Gastroesophageal sphincter (tissue), 4 donors: ENCODE data around the gene MTMR10. TPM values are rescaled to one million over a fixed set of nuclear protein-coding genes. Genes with fewer than 3 reads are reported as not detected.

ENCODE experiments used
- ATAC-seq: fragments of 150-250 bp; one replicate; pipeline ENCODE4 v1.9.1; 2016; ENCODE audit warnings: mild to moderate bottlenecking, moderate library complexity
- H3K27ac ChIP-seq, 4 donors: fragments of 200-600 bp; sonication (generic) in 3 of 4; 1 replicate in 3 of 4; 2 replicates in 1 of 4; pipeline ENCODE4 v1.5.1; 2016 to 2019
- H3K27me3 ChIP-seq: fragments of 200-600 bp; sonication (generic); one replicate; pipeline ENCODE4 v1.5.1; 2019
- H3K36me3 ChIP-seq, 2 donors: fragments of 200-600 bp; sonication (generic); one replicate each; pipeline ENCODE4 v1.5.1; 2019; ENCODE audit warnings: control low read depth in 1 of 2
- H3K4me1 ChIP-seq, 3 donors: fragments of 200-600 bp; sonication (generic); 1 replicate in 2 of 3; 2 replicates in 1 of 3; pipeline ENCODE4 v1.5.1; 2016 to 2019; ENCODE audit warnings: control low read depth in 2 of 3
- H3K4me3 ChIP-seq, 2 donors: fragments of 200-600 bp; sonication (generic); one replicate each; pipeline ENCODE4 v1.5.1; 2019; ENCODE audit warnings: mild to moderate bottlenecking in 1 of 2, moderate library complexity in 1 of 2
- H3K9me3 ChIP-seq, 3 donors: fragments of 200-600 bp; sonication (generic); one replicate each; pipeline ENCODE4 v1.5.1; 2017 to 2019; ENCODE audit warnings: control low read depth in 2 of 3
- EP300 ChIP-seq: sonication (generic); formaldehyde crosslinking; IDR thresholded peaks from one replicate; pipeline ENCODE4 v1.6.1; 2017; ENCODE audit warnings: antibody characterized with exemption, mild to moderate bottlenecking
- POLR2A ChIP-seq, 2 donors: fragments of 450-650 bp; IDR thresholded peaks; one replicate each; pipeline ENCODE4 v1.6.1; 2017; ENCODE audit warnings: antibody characterized with exemption in 2 of 2, mild to moderate bottlenecking in 2 of 2, moderate library complexity in 1 of 2
- POLR2AphosphoS5 ChIP-seq: sonication (generic); formaldehyde crosslinking; IDR thresholded peaks from one replicate; pipeline ENCODE4 v1.6.1; 2017; ENCODE audit warnings: antibody characterized with exemption
- WGBS, 2 donors: methylation state at CpG; one replicate each; pipeline ENCODE4 v1.1.5; 2018; ENCODE audit warnings: low coverage in 1 of 2; 5-methylcytosine and 5-hydroxymethylcytosine counted together
- total RNA-seq, 4 donors: library from RNA; depleted of rRNA; stranded (reverse); fragments of >200 nt; gene quantifications; one replicate each; pipeline ENCODE4 v1.1.0, GENCODE V29; 2016
- TF ChIP-seq, protein P1 (sequence below), 4 experiments: fragments of 200-600 bp in 2 of 4; fragments of 450-650 bp in 2 of 4; sonication (generic) in 1 of 4; IDR thresholded peaks; one replicate each; pipeline ENCODE4 v1.5.1; 2017 to 2019; ENCODE audit warnings: antibody characterized with exemption in 4 of 4, mild to moderate bottlenecking in 2 of 4, moderate library complexity in 2 of 4

Gene MTMR10
- total RNA-seq, 4 donors from 2014 or later = 25.4 to 35.0 (median 32.4) TPM

GRCh38 chr15:30940359-30940758 lies 51.1 kb downstream of the MTMR10 start:
- 71% methylated on average over 4 of the region's 4 CpGs; no CpG with 5 or more reads in 1 of the 2 donors for WGBS, 2 donors
- Histone ChIP-seq H3K27ac (no peak overlapping the region), H3K27me3 (no peaks in the 10 kb centered on the region), H3K36me3 (peaks cover 2 to 100% of the 10 kb centered on the region in 2 donors), H3K9me3 (no peaks in the 10 kb centered on the region), H3K4me1 (no peaks in the 10 kb centered on the region), H3K4me3 (no peak overlapping the region)
- ATAC-seq = no peak
- no peak for TF ChIP-seq EP300
- no peak for TF ChIP-seq POLR2AphosphoS5
- no peak for TF ChIP-seq POLR2A (IDR thresholded peaks at IDR 0.05)
- TF ChIP-seq, protein P1, sequence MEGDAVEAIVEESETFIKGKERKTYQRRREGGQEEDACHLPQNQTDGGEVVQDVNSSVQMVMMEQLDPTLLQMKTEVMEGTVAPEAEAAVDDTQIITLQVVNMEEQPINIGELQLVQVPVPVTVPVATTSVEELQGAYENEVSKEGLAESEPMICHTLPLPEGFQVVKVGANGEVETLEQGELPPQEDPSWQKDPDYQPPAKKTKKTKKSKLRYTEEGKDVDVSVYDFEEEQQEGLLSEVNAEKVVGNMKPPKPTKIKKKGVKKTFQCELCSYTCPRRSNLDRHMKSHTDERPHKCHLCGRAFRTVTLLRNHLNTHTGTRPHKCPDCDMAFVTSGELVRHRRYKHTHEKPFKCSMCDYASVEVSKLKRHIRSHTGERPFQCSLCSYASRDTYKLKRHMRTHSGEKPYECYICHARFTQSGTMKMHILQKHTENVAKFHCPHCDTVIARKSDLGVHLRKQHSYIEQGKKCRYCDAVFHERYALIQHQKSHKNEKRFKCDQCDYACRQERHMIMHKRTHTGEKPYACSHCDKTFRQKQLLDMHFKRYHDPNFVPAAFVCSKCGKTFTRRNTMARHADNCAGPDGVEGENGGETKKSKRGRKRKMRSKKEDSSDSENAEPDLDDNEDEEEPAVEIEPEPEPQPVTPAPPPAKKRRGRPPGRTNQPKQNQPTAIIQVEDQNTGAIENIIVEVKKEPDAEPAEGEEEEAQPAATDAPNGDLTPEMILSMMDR (IDR thresholded peaks at IDR 0.05) = no peak

- H3K4me3 ChIP-seq = no peak overlapping the region
- H3K9me3 ChIP-seq = no peaks in the 10 kb centered on the region
- WGBS, 2 donors = 87 to 89% methylated on average over 4 to 5 of the region's 7 CpGs
- H3K36me3 ChIP-seq = peaks cover 2 to 100% of the 10 kb centered on the region in 2 donors
- no peaks in the 10 kb centered on the region for H3K4me1 ChIP-seq
- no peak for ATAC-seq
- TF ChIP-seq POLR2AphosphoS5 = no peak
- no peak for TF ChIP-seq EP300
- TF ChIP-seq, protein P1 (IDR thresholded peaks at IDR 0.05) = no peak
- no peak for TF ChIP-seq POLR2A (IDR thresholded peaks at IDR 0.05)
- no peak overlapping the region for H3K27ac ChIP-seq
- H3K27me3 ChIP-seq = no peaks in the 10 kb centered on the region
Observed at GRCh38 chr15:30939161-30939560, 52.3 kb downstream of the MTMR10 start.

- Histone ChIP-seq H3K4me1 (no peaks in the 10 kb centered on the region), H3K27ac (no peak overlapping the region), H3K36me3 (peaks cover 0 to 80% of the 10 kb centered on the region in 2 donors), H3K27me3 (no peaks in the 10 kb centered on the region), H3K9me3 (no peaks in the 10 kb centered on the region), H3K4me3 (no peak overlapping the region)
- TF ChIP-seq POLR2AphosphoS5 (no peak), EP300 (no peak), POLR2A (IDR thresholded peaks at IDR 0.05) (no peak)
- TF ChIP-seq, protein P1 (IDR thresholded peaks at IDR 0.05) = no peak
- no peak for ATAC-seq
Observed at GRCh38 chr15:30933293-30933692, 58.1 kb downstream of the MTMR10 start.

DNA sequence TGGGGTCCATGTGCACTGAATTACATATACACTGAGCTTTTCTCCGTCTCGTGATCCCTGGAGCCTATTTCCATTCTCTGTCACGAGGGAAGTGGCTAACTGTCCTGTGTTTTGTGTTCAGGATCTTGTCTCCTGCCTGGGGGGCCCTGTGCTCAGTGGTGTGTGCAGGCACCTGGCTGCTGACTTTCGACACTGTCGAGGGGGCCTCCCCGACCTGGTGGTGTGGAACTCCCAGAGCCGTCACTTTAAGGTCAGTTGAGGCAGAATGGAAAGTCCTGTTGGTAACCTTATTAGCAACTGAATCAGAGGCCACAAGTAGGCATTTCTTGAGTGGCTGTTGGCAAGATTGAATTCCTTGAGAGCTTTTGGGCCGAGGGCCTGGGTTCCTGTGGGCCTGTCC lies 61.0 kb downstream of the MTMR10 start:
- no peaks in the 10 kb centered on the region for H3K9me3 ChIP-seq
- WGBS, 2 donors = 80% methylated on average over 1 of the region's 8 CpGs; no CpG with 5 or more reads in 1 of the 2 donors
- ATAC-seq = no peak
- no peaks in the 10 kb centered on the region for H3K4me1 ChIP-seq
- no peak overlapping the region for H3K27ac ChIP-seq
- no peak overlapping the region for H3K4me3 ChIP-seq
- no peaks in the 10 kb centered on the region for H3K27me3 ChIP-seq
- TF ChIP-seq POLR2AphosphoS5 (no peak), EP300 (no peak), POLR2A (IDR thresholded peaks at IDR 0.05) (no peak)
- TF ChIP-seq, protein P1 (IDR thresholded peaks at IDR 0.05) = no peak
- peaks cover 0 to 80% of the 10 kb centered on the region in 2 donors for H3K36me3 ChIP-seq

- ATAC-seq = no peak
- no peak overlapping the region for H3K27ac ChIP-seq
- H3K9me3 ChIP-seq = no peaks in the 10 kb centered on the region
- peaks cover 0 to 80% of the 10 kb centered on the region in 2 donors for H3K36me3 ChIP-seq
- H3K4me1 ChIP-seq = no peaks in the 10 kb centered on the region
- WGBS, 2 donors = 60 to 100% methylated on average over 1 of the region's 4 CpGs
- H3K27me3 ChIP-seq = no peaks in the 10 kb centered on the region
- TF ChIP-seq POLR2AphosphoS5 (no peak), POLR2A (IDR thresholded peaks at IDR 0.05) (no peak), EP300 (no peak)
- TF ChIP-seq, protein P1 (IDR thresholded peaks at IDR 0.05) = no peak
- H3K4me3 ChIP-seq = no peak overlapping the region
Observed at GRCh38 chr15:30929982-30930381, 61.4 kb downstream of the MTMR10 start.
